ENCODE results near the gene APOA4.

APOA4 gene

GRCh38 chr11:116792869-116793771 lies 30.0 kb downstream of the APOA4 start:
- ChIA-PET POLR2A (no interaction called here), CTCF (interaction anchor here (0.8 to 10.2 kb wide), 9 partner anchors 13 to 311 kb away, joined by 3 to 100 read pairs (median 5); partner anchors contain the start of gene APOA1)
- DNase-seq (ENCODE audit: extremely low spot score), result no peak
- TF ChIP-seq, protein P1, sequence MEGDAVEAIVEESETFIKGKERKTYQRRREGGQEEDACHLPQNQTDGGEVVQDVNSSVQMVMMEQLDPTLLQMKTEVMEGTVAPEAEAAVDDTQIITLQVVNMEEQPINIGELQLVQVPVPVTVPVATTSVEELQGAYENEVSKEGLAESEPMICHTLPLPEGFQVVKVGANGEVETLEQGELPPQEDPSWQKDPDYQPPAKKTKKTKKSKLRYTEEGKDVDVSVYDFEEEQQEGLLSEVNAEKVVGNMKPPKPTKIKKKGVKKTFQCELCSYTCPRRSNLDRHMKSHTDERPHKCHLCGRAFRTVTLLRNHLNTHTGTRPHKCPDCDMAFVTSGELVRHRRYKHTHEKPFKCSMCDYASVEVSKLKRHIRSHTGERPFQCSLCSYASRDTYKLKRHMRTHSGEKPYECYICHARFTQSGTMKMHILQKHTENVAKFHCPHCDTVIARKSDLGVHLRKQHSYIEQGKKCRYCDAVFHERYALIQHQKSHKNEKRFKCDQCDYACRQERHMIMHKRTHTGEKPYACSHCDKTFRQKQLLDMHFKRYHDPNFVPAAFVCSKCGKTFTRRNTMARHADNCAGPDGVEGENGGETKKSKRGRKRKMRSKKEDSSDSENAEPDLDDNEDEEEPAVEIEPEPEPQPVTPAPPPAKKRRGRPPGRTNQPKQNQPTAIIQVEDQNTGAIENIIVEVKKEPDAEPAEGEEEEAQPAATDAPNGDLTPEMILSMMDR (IDR thresholded peaks at IDR 0.05; ENCODE audit: control extremely low read depth, extremely low read depth, low read depth, missing control alignments), result no peak

GRCh38 chr11:116792144-116792868 lies 30.8 kb downstream of the APOA4 start:
- ChIA-PET CTCF (interaction anchor here (0.8 to 10.2 kb wide), 21 partner anchors 9 to 437 kb away, joined by 3 to 100 read pairs (median 9); partner anchors contain the start of genes APOA1, BUD13 and PAFAH1B2), POLR2A (no interaction called here)
- no peak for DNase-seq (ENCODE audit: extremely low spot score)
- TF ChIP-seq, protein P1 (IDR thresholded peaks at IDR 0.05; ENCODE audit: control extremely low read depth, extremely low read depth, low read depth, missing control alignments), result no peak

DNA sequence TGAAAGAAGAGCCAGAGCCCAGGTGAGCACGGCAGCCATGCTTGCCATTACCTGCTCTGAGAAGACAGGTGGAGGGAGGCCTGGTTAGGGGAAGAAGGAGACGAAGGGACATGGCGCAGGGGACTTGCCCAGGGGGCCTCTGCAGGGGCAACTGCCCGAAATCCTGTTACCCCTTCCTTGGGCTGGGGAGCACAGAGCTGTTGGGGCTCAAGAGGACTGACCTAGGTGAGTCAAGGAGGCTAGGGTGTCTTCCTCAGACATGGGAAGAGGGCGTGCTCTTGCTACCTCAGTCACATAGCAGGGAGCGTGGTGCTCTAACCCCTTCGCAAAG lies 31.3 kb downstream of the APOA4 start, which contains the start of gene APOA5:
APOA5 (minus strand) TSS at position 67 of the 331 bp plus-strand sequence; CDS start at position 48, 19 bp downstream.
- TF ChIP-seq, protein P1 (IDR thresholded peaks at IDR 0.05; ENCODE audit: control extremely low read depth, extremely low read depth, low read depth, missing control alignments), result no peak
- ChIA-PET CTCF (interaction anchor here (0.6 to 10.2 kb wide), 44 partner anchors 8 to 440 kb away, joined by 3 to 100 read pairs (median 6); partner anchors contain the start of genes APOA1, APOA4, BUD13 and PAFAH1B2), POLR2A (no interaction called here)
- DNase-seq (ENCODE audit: extremely low spot score), result no peak

- ChIA-PET CTCF (interaction anchor here (0.6 to 10.2 kb wide), 47 partner anchors 8 to 440 kb away, joined by 3 to 100 read pairs (median 5); partner anchors contain the start of genes APOA1, APOA4, BUD13 and PAFAH1B2), POLR2A (no interaction called here)
- DNase-seq (ENCODE audit: extremely low spot score), result peak; percentile 87
- TF ChIP-seq, protein P1 (IDR thresholded peaks at IDR 0.05; ENCODE audit: control extremely low read depth, extremely low read depth, low read depth, missing control alignments), result peak; percentile 93
Observed at GRCh38 chr11:116791002-116791812, 31.9 kb downstream of the APOA4 start.

DNA sequence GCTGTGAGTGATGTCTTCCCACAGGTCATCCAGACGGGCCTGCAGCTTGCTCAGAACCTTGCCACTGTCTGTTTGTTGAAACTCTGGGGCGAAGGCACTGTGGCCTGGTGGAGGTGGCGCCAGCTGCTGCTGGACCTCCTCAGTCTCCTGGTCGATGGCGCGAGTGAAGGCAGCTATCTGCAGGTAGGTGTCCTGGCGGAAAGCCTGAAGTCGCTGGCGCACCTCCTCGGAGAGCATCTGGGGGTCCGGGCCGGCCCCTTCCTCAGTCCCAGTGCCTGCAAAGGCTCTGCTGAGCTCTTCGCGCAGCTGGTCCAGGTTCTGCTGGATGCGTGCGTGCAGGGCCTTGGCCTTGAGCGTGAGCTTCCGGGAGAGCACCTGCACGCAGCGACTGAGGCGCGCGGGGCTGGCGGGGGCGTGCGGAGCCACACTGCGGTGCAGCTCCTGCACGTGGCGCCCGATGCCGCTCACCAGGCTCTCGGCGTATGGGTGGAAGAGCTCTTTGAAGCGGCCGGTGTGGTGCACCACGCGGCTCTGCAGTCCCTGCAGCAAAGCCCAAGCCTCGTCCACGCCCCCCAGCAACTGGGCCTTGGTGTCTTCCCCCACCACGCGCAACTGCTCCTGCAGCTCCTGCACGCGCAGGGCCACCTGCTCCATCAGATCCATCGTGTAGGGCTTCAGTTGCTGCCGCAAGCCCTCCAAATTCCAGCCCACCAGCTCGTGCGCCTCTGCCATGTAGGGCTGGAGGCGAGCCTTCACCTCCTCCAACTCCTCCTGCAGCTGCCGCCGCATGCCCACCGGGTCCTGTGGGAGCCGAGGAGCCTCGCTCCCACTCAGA lies 32.7 kb downstream of the APOA4 start:
- TF ChIP-seq, protein P1 (IDR thresholded peaks at IDR 0.05; ENCODE audit: control extremely low read depth, extremely low read depth, low read depth, missing control alignments), result no peak
- ChIA-PET CTCF (interaction anchor here (0.6 to 10.2 kb wide), 43 partner anchors 8 to 441 kb away, joined by 3 to 100 read pairs (median 6); partner anchors contain the start of genes APOA1, APOA4, BUD13 and PAFAH1B2), POLR2A (no interaction called here)
- DNase-seq (ENCODE audit: extremely low spot score), result no peak

All from GM10248 (cell line).